Stimulated activated naive CD8-positive, alpha-beta T cell treated with anti-CD3 and anti-CD28 coated beads, Interleukin-15, amount 100 ng/mL, for 72 hours (primary cell): ENCODE results near the gene EVC2.

Experiments
- ATAC-seq: fragments of 150-1000 bp; cut with Tn5 transposase; 2 replicates; pipeline ENCODE4 v1.10.0; 2021; ENCODE audit warnings: mild to moderate bottlenecking, moderate library complexity
- DNase-seq, 2 donors: peaks; one replicate each; pipeline ENCODE4 v3.0.0; 2021 to 2022
- H3K27ac Mint-ChIP-seq, 2 donors: one replicate each; pipeline ENCODE4 v1.8.0; 2022; ENCODE audit warnings: mild to moderate bottlenecking in 2 of 2, mixed read lengths in 2 of 2, moderate library complexity in 2 of 2
- H3K27me3 Mint-ChIP-seq: one replicate; pipeline ENCODE4 v1.8.0; 2022; ENCODE audit warnings: mixed read lengths
- H3K4me1 Mint-ChIP-seq: one replicate; pipeline ENCODE4 v1.8.0; 2022; ENCODE audit warnings: mild to moderate bottlenecking, mixed read lengths
- H3K4me3 Mint-ChIP-seq, 2 donors: one replicate each; pipeline ENCODE4 v1.8.0; 2022; ENCODE audit warnings: mild to moderate bottlenecking in 2 of 2, mixed read lengths in 2 of 2, moderate library complexity in 1 of 2
- H3K9me3 Mint-ChIP-seq, 2 donors: one replicate each; pipeline ENCODE4 v1.8.0; 2022; ENCODE audit warnings: mixed read lengths in 2 of 2

Gene EVC2

DNA sequence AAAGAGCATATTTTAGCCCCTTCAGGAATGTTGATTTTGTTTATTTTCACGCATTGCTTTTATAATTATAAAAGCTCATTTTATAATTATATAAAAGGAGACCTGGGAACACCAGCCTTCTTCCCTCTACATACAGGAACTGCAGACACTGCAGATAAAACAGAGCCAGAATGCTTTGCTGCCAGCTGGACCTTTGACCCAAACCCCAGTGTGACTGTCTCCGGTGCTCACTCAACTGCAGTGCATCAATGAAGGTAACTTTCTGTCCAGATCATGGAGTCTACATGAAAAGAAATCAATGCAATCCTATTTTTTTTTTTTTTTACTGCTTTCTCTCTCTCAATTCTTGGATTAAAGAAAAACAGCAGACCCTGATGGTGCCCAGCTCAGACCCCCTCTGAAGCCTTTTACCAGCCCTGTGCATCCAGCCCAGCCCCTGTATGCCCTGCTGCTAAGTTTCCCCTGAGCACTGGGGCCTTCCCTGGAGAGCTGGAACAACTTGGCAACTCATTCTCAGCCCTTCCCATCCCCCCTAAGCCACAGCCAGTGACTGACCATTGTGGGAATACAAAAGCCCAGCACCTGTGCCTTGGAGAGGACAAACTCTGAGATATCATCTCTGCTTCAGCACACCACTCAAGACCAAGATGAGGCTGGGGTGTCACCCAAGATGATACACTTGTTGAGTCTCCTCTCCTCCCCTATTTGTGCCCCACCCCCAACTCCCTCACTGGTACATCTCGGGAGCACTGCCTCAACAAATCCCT, 182.1 kb downstream of the EVC2 start:
- no peaks in the 10 kb centered on the region for H3K27me3 Mint-ChIP-seq
- H3K4me3 Mint-ChIP-seq: no peak overlapping the region
- ATAC-seq: no peak
- no peaks in the 10 kb centered on the region for H3K4me1 Mint-ChIP-seq
- DNase-seq: no peak
- peaks cover 4 to 12% of the 10 kb centered on the region in 2 donors for H3K9me3 Mint-ChIP-seq
- H3K27ac Mint-ChIP-seq: no peak overlapping the region

DNA sequence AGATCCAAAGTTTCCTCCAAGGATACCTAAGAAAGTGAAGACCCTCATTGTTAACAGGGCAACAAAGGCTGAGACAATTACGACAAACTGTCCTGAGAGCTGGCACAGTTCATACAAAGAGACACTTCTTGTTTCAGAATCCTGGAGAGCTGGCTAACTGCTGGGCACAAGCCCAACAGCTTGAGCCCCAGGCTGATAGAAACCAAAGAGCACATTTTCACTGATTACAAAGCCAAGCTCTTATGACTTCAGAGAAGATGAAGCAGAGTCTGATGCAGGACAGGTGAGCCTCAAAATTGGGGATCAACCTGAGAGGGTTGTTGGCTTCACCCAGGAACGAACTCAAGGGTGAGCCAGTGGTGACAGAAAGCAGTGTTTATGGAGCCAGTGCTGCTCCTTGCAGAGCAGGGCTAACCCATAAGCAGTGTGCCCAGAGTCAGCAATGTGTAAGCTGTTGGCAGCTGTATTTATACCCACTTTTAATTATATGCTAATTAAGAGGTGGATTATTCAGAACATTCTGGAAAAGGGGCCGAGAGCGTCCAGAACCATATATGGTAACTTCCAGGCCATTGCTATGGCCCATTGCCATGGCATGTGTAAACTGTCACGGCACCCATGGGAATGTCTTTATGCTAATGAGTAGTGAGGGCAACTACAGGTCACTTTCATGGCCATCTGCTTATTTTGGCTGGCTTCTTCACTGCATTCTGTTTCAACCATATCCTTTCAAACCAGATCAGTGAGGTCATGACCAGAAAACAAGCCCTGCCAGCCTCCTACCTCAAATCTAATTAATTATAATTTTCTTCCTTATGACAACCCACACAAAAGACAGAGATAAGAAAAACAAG, 183.7 kb downstream of the EVC2 start:
- ATAC-seq: no peak
- Mint-ChIP-seq H3K27ac (no peak overlapping the region), H3K9me3 (peaks cover 9 to 12% of the 10 kb centered on the region in 2 donors), H3K27me3 (no peaks in the 10 kb centered on the region), H3K4me3 (no peak overlapping the region), H3K4me1 (no peaks in the 10 kb centered on the region)
- no peak for DNase-seq

DNA sequence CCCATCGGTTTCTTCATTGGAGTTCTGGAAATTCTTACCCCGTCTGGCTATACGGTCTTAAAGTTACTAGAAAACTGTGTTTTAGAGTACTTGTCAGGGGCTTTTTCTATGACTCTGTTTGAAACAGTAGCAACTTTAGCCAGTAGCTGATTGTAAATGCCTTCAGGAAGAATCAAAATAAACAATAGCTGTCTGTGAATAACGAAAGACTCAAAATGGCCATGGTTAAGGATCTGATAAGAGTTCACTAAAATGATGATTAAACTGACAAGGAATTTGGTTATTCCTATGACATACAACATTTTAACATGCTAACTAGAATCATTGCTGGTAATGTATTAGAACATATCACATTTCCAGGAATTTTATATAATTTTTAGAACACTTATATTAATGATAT, 191.0 kb downstream of the EVC2 start:
- ATAC-seq (no peak), DNase-seq (no peak)
- no peaks in the 10 kb centered on the region for H3K27me3 Mint-ChIP-seq
- no peak overlapping the region for H3K27ac Mint-ChIP-seq
- no peaks in the 10 kb centered on the region for H3K4me1 Mint-ChIP-seq
- H3K9me3 Mint-ChIP-seq: peaks cover 7 to 15% of the 10 kb centered on the region in 2 donors
- H3K4me3 Mint-ChIP-seq: no peak overlapping the region

- Mint-ChIP-seq H3K9me3 (peaks cover 7% of the 10 kb centered on the region in 2 donors), H3K4me1 (no peaks in the 10 kb centered on the region), H3K27me3 (no peaks in the 10 kb centered on the region), H3K4me3 (no peak overlapping the region), H3K27ac (no peak overlapping the region)
- no peak for DNase-seq
- no peak for ATAC-seq
Measured at GRCh38 chr4:5515646-5516045, 192.7 kb downstream of the EVC2 start.
